ENCODE results near the gene ZIC2. TPM values are rescaled to one million over a fixed set of nuclear protein-coding genes. Genes with fewer than 3 reads are reported as not detected.

Gene ZIC2
- total RNA-seq, 4 donors from 2014 or later, result not detected

DNA sequence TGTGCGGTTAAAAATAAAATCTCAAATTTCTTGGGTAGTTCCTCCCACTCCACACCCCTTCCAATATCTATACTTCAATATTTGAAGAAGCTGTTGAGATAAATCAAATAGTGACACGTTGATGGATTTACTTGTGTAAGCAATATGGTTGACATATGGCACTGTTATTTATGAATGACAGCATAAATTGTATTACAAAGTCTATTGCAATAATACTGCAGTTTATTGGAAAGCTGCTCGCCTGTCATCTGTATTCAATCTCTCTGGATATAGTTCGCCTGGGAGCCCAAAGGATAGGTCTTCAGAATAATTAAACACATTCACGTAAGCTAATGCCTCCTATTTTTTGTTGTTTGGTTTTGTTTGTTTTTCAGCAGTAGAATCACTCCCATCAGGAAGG, 5.0 kb upstream of the ZIC2 start:
- Histone ChIP-seq H3K4me3 (no peak overlapping the region), H3K27me3 (peaks cover 54 to 83% of the 10 kb centered on the region in 2 donors), H3K9me3 (no peaks in the 10 kb centered on the region), H3K36me3 (no peaks in the 10 kb centered on the region), H3K27ac (no peak overlapping the region), H3K4me1 (peaks cover 0 to 24% of the 10 kb centered on the region in 2 donors)
- DNase-seq, result no peak
- no peak for TF ChIP-seq POLR2A (IDR thresholded peaks at IDR 0.05)
- TF ChIP-seq, protein P1, sequence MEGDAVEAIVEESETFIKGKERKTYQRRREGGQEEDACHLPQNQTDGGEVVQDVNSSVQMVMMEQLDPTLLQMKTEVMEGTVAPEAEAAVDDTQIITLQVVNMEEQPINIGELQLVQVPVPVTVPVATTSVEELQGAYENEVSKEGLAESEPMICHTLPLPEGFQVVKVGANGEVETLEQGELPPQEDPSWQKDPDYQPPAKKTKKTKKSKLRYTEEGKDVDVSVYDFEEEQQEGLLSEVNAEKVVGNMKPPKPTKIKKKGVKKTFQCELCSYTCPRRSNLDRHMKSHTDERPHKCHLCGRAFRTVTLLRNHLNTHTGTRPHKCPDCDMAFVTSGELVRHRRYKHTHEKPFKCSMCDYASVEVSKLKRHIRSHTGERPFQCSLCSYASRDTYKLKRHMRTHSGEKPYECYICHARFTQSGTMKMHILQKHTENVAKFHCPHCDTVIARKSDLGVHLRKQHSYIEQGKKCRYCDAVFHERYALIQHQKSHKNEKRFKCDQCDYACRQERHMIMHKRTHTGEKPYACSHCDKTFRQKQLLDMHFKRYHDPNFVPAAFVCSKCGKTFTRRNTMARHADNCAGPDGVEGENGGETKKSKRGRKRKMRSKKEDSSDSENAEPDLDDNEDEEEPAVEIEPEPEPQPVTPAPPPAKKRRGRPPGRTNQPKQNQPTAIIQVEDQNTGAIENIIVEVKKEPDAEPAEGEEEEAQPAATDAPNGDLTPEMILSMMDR (IDR thresholded peaks at IDR 0.05), result no peak
- intact Hi-C loops (cut with DNase I; ENCODE audit: low total_unique reads), result no loop called here

DNA sequence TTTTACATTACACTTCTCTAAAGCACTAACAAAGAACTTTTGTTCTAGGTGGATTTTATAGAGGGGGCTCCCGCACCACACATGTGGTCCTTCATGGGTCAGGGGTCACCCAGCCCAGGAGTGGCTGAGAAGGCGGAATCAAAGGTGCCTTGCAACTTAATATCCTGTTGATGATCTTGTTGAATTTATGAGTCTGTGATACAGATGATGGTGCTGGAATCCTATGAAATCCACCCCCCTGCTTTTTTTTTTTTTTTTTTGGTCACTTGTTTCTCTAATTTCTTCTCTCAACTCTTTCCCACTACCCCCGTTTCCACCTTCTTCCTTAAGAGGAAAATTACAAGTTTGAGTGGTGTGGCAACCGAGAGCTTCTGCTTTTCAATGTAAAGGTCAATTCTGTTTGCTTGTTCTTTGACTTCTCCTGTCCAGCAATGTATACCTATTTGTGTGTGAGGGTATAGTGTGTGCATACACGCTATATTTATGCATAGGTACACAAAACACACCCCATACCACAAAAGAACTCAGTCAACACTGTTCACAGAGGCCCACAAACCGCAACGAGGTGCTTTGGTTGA, 4.2 kb upstream of the ZIC2 start:
- Histone ChIP-seq H3K27me3 (peaks cover 49 to 75% of the 10 kb centered on the region in 2 donors), H3K27ac (no peak overlapping the region), H3K9me3 (no peaks in the 10 kb centered on the region), H3K36me3 (no peaks in the 10 kb centered on the region), H3K4me1 (peaks cover 0 to 32% of the 10 kb centered on the region in 2 donors), H3K4me3 (no peak overlapping the region)
- DNase-seq, result no peak
- TF ChIP-seq, protein P1 (IDR thresholded peaks at IDR 0.05), result no peak
- no peak for TF ChIP-seq POLR2A (IDR thresholded peaks at IDR 0.05)
- intact Hi-C loops (cut with DNase I; ENCODE audit: low total_unique reads), result no loop called here

DNA sequence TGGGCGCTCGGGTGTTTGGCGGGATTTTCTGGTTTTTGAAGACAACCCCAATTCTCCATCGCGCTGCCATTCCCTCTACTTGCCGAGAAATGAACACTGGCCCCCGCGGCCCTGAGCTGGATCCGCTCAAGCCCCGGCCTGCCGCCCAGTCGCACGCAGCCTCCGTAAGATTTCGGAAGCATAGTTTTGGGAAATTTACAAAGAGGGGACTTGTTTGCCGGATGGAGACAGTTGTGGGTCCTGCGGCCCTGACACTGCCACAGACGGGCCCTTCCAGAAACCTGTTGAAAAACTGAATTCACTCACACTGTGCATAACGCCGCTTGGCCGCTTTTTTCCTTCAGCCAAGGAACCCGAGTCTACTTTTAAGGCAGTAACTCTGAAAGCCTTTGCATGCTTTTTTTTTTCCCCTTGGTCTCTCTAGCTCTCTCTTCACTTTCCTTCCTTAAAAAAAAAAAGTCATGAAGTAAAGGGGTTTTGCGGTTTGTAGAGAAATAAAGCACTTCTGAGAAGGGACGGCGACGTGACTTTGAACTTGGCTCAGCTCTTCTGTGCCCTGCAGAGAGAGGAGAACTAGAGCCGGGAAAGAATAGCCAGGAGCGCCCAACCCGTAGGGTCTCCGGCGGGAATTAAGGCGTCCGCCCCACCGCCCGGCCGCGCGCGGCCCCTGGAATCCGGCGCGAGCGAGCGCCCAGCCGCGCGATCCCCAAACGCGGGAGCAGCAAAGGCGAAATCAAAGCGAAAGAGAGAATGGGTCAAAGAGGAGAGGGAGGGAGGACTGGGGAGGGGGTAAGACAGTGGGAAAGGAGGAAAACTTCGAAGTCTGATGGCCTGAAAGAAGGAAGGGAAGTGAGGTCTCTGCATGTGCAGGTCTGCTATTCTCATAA, 3.4 kb upstream of the ZIC2 start:
- Histone ChIP-seq H3K9me3 (no peaks in the 10 kb centered on the region), H3K36me3 (no peaks in the 10 kb centered on the region), H3K27me3 (peaks cover 50 to 75% of the 10 kb centered on the region in 2 donors), H3K27ac (no peak overlapping the region), H3K4me1 (peaks cover 0 to 35% of the 10 kb centered on the region in 2 donors), H3K4me3 (no peak overlapping the region)
- intact Hi-C loops (cut with DNase I; ENCODE audit: low total_unique reads), result no loop called here
- no peak for DNase-seq
- TF ChIP-seq, protein P1 (IDR thresholded peaks at IDR 0.05), result no peak
- no peak for TF ChIP-seq POLR2A (IDR thresholded peaks at IDR 0.05)

DNA sequence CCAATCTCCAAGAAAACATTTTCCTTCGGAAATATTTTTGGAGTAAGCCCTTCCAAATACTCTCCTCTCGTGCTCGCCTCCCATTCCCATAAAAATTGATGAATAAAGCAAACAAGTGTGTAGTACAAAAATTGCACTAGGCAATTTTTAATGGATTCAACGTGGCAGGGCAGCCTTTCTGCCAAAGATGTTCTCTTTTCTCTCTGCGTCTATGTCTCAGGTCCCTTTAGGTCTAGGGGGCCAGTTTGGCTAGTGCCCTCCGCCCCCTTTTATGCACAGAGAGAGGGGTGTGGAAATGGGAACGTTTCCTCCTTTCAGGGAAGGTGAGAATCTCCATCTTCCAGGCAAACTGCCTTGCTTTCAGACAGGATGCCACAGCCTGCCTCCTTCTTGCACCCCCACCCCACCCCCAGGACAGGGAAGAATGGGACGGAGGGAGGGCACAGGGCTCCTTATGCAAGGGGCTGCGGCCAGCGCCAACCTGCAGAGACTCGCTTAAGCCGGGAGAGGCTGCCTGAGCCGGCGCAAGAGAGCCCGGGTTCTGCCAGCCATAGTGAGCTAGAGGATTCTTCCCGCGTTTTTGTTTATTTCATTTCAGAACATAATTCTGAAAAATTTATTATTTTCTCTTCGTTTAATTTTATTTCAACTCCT, 2.7 kb upstream of the ZIC2 start:
- H3K36me3 ChIP-seq, result no peaks in the 10 kb centered on the region
- no peak overlapping the region for H3K4me3 ChIP-seq
- no peak for DNase-seq
- intact Hi-C loops (cut with DNase I; ENCODE audit: low total_unique reads), result no loop called here
- TF ChIP-seq, protein P1 (IDR thresholded peaks at IDR 0.05), result no peak
- TF ChIP-seq POLR2A (IDR thresholded peaks at IDR 0.05), result no peak
- peaks cover 51 to 75% of the 10 kb centered on the region in 2 donors for H3K27me3 ChIP-seq
- H3K9me3 ChIP-seq, result no peaks in the 10 kb centered on the region
- no peak overlapping the region for H3K27ac ChIP-seq
- peaks cover 0 to 35% of the 10 kb centered on the region in 2 donors for H3K4me1 ChIP-seq
